ENCODE measurements around the gene DYNC1LI1. TPM values are rescaled to one million over a fixed set of nuclear protein-coding genes. Genes with fewer than 3 reads are reported as not detected.
A peak's percentile ranks its signal among the peaks of the same experiment; 100 is the strongest.

Gene DYNC1LI1
- polyA plus RNA-seq, 1 of the 3 experiments (the other 2 are of a cell fraction), result 15.4 TPM

DNA sequence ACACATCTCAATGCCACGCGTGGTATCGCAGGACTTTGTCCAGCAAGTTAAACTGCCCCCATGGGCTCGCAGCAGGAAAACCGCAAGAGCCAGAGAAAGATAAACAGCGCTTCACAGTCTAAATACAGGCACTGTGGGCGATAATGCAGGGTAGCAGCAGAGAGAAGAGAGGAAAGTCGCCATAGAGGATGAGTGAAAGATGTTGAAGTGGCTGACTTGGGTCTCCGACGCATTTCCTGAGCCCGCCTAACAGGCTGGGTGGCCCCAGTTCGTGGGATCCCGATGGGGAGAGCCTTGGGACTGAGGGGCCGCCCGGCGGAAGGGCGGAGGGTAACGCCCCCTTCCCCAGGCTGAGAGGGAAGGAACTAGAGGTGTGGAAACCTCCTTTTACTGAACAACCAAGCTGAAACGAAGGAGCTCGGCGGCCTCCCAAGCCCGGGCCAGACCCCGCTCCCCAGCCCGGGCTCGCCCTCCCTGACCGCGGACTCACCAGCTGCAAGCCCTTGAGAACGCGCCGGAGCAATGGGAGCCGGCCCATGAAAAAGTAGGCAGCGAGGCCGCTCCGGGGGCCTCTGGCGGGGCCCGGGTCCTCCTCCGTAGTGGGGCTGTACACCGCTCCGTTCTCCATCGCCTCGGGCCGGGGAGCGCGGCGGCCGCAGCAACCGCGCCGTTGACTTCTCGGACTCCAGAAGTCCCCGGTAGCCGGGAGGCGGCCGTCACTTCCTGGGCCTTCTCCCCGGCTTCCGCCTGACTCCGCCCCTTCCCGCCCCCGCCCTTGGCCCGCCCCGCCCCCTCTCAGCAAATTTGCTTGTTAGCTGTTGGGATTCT, 68.3 kb downstream of the DYNC1LI1 start, which contains the start of gene CMTM6:
TSS of gene CMTM6 (minus strand) at position 735 of the 828 bp plus-strand sequence. CDS start at position 628, 107 bp downstream.
- 1% methylated on average over 24 of the region's 61 CpGs for WGBS (ENCODE audit: low lambda C conversion rate)
- CTCF ChIA-PET, result interaction anchor here (0.9 to 2.9 kb wide), 6 partner anchors 8 to 206 kb away, joined by 3 to 10 read pairs (median 4); no protein-coding TSS in a partner anchor

More for the DNA sequence above, 68.3 kb downstream of the DYNC1LI1 start, which contains the start of gene CMTM6:
- Histone ChIP-seq H3K27ac (ENCODE audit: low read depth in 2 of 2, low read length in 1 of 2) (peak within 1 kb of the TSS; percentile 90 to 94), H3K79me2 (ENCODE audit: insufficient read depth) (peaks cover 50% of the 10 kb centered on the region), H3K4me2 (peak within 1 kb of the TSS; percentile 86), H3K36me3 (replicated peaks in 1 of 2; ENCODE audit: control insufficient read depth in 1 of 2, insufficient read depth in 2 of 2, low read length in 1 of 2) (peaks cover 6 to 8% of the 10 kb centered on the region in 2 experiments), H3K9ac (peak within 1 kb of the TSS; percentile 91), H4K20me1 (ENCODE audit: insufficient read depth) (peaks cover 28% of the 10 kb centered on the region), H2AFZ (ENCODE audit: low read depth) (peak within 1 kb of the TSS; percentile 97), H3K4me1 (ENCODE audit: control insufficient read depth in 1 of 2, insufficient read depth in 2 of 2, low read depth in 1 of 2, low read length in 1 of 2) (peaks cover 0 to 10% of the 10 kb centered on the region in 2 experiments; a peak in 3 of 4 replicates), H3K4me3 (ENCODE audit: low read depth in 2 of 2, low read length in 1 of 2) (peak within 1 kb of the TSS; percentile 80 to 94), H3K9me2 (no peaks in the 10 kb centered on the region), H3K9me3 (no peaks in the 10 kb centered on the region), H3F3A (replicated peaks; ENCODE audit: insufficient read depth) (peaks cover 13% of the 10 kb centered on the region), H3K27me3 (ENCODE audit: insufficient read depth) (no peaks in the 10 kb centered on the region)
- TF ChIP-seq MXI1 (IDR thresholded peaks at IDR 0.05; ENCODE audit: low read depth, low read length) (peak; percentile 78; the same call in 1 of the 2 replicates), RAD21 (IDR thresholded peaks at IDR 0.05; ENCODE audit: low read length) (no peak), TAF1 (IDR thresholded peaks at IDR 0.05; ENCODE audit: borderline replicate concordance, low read depth, low read length) (peak; percentile 50; the same call in 1 of the 2 replicates), ELF1 (IDR thresholded peaks at IDR 0.05) (peak; percentile 64), RFX5 (IDR thresholded peaks at IDR 0.05; ENCODE audit: low read length) (no peak), EZH2phosphoT487 (IDR thresholded peaks at IDR 0.05; ENCODE audit: borderline replicate concordance, low read depth) (no peak), NFIC (IDR thresholded peaks at IDR 0.05; ENCODE audit: borderline replicate concordance) (no peak), POLR2AphosphoS5 (IDR thresholded peaks at IDR 0.05; ENCODE audit: low read depth, low read length) (peak; percentile 87), GABPA (IDR thresholded peaks at IDR 0.05; ENCODE audit: low read depth) (peak; percentile 67), JUND (IDR thresholded peaks at IDR 0.05) (no peak), CHD2 (IDR thresholded peaks at IDR 0.05; ENCODE audit: low read length, partially characterized antibody) (peak; percentile 16), TCF12 (IDR thresholded peaks at IDR 0.05) (0 out of 2 replicates have a peak, but pooled peaks have one; percentile 11), SIN3A (IDR thresholded peaks at IDR 0.05; ENCODE audit: borderline replicate concordance, low read depth, low read length) (peak; percentile 35; the same call in 1 of the 2 replicates), YY1 (IDR thresholded peaks at IDR 0.05; ENCODE audit: low read depth) (no peak; the same call in none of the 2 replicates), FOXJ3 (CRISPR knock-in tag; IDR thresholded peaks at IDR 0.05) (no peak)
- TF ChIP-seq, protein P1, sequence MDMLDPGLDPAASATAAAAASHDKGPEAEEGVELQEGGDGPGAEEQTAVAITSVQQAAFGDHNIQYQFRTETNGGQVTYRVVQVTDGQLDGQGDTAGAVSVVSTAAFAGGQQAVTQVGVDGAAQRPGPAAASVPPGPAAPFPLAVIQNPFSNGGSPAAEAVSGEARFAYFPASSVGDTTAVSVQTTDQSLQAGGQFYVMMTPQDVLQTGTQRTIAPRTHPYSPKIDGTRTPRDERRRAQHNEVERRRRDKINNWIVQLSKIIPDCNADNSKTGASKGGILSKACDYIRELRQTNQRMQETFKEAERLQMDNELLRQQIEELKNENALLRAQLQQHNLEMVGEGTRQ (IDR thresholded peaks at IDR 0.05; ENCODE audit: borderline replicate concordance, low read depth, low read length), result no peak
- TF ChIP-seq, protein P2, sequence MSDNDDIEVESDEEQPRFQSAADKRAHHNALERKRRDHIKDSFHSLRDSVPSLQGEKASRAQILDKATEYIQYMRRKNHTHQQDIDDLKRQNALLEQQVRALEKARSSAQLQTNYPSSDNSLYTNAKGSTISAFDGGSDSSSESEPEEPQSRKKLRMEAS (IDR thresholded peaks at IDR 0.05; ENCODE audit: low read depth), result 0 out of 2 replicates have a peak, but pooled peaks have one; percentile 18
- TF ChIP-seq, protein P3, sequence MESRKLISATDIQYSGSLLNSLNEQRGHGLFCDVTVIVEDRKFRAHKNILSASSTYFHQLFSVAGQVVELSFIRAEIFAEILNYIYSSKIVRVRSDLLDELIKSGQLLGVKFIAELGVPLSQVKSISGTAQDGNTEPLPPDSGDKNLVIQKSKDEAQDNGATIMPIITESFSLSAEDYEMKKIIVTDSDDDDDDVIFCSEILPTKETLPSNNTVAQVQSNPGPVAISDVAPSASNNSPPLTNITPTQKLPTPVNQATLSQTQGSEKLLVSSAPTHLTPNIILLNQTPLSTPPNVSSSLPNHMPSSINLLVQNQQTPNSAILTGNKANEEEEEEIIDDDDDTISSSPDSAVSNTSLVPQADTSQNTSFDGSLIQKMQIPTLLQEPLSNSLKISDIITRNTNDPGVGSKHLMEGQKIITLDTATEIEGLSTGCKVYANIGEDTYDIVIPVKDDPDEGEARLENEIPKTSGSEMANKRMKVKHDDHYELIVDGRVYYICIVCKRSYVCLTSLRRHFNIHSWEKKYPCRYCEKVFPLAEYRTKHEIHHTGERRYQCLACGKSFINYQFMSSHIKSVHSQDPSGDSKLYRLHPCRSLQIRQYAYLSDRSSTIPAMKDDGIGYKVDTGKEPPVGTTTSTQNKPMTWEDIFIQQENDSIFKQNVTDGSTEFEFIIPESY (IDR thresholded peaks at IDR 0.05; ENCODE audit: borderline replicate concordance, low read depth), result 0 out of 2 replicates have a peak, but pooled peaks have one; percentile 24
- TF ChIP-seq, protein P4, sequence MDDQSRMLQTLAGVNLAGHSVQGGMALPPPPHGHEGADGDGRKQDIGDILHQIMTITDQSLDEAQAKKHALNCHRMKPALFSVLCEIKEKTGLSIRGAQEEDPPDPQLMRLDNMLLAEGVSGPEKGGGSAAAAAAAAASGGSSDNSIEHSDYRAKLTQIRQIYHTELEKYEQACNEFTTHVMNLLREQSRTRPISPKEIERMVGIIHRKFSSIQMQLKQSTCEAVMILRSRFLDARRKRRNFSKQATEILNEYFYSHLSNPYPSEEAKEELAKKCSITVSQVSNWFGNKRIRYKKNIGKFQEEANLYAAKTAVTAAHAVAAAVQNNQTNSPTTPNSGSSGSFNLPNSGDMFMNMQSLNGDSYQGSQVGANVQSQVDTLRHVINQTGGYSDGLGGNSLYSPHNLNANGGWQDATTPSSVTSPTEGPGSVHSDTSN (IDR thresholded peaks at IDR 0.05), result no peak
- peak; percentile 95 for DNase-seq
- POLR2A ChIA-PET, result no interaction called here

Data from SK-N-SH (cell line).